Testis (tissue), 3 donors: ENCODE measurements around the gene PLEKHA7. TPM values are rescaled to one million over a fixed set of nuclear protein-coding genes. Genes with fewer than 3 reads are reported as not detected.

Experiments
- DNase-seq: peaks from one replicate; pipeline ENCODE4 v3.0.0-alpha.2; 2019
- H3K27ac ChIP-seq, 2 donors: fragments of 200-600 bp; sonication (generic); one replicate each; pipeline ENCODE4 v1.5.1; 2019
- H3K27me3 ChIP-seq: fragments of 200-600 bp; sonication (generic); one replicate; pipeline ENCODE4 v1.5.1; 2019
- H3K36me3 ChIP-seq: fragments of 200-600 bp; sonication (generic); one replicate; pipeline ENCODE4 v1.5.1; 2017; ENCODE audit warnings: low read depth; ENCODE audit errors: missing control alignments
- H3K4me1 ChIP-seq: fragments of 200-600 bp; sonication (generic); one replicate; pipeline ENCODE4 v1.5.1; 2019
- H3K4me3 ChIP-seq, 2 donors: fragments of 200-600 bp; sonication (generic); one replicate each; pipeline ENCODE4 v1.5.1; 2017 to 2019
- H3K9me3 ChIP-seq: fragments of 200-600 bp; sonication (generic); one replicate; pipeline ENCODE4 v1.5.1; 2017
- CTCF ChIP-seq, 3 experiments: fragments of 450-650 bp in 2 of 3; fragments of 200-600 bp in 1 of 3; sonication (generic) in 1 of 3; IDR thresholded peaks; one replicate each; pipeline ENCODE4 v1.5.1; 2016 to 2019; ENCODE audit warnings: antibody characterized with exemption in 3 of 3, mild to moderate bottlenecking in 2 of 3, moderate library complexity in 1 of 3
- POLR2A ChIP-seq: fragments of 450-650 bp; IDR thresholded peaks from one replicate; pipeline ENCODE4 v1.6.1; 2017; ENCODE audit warnings: antibody characterized with exemption, mild to moderate bottlenecking, moderate library complexity
- WGBS, 2 donors: methylation state at CpG; one replicate each; pipeline ENCODE4 v1.1.5; 2018; 5-methylcytosine and 5-hydroxymethylcytosine counted together
- intact Hi-C: fragments of 100-400 bp; cut with DNase I; formaldehyde crosslinking; loops from one replicate; pipeline ENCODE4 v1.15.1; 2023; ENCODE audit warnings: low total_unique reads
- polyA plus RNA-seq: library from polyadenylated mRNA; stranded (reverse); fragments of 350-450 nt; fragmentation: Illumina TruSeq; extraction: RNeasy Lipid Tissue Mini Kit (QIAGEN cat#74804); gene quantifications from one replicate; pipeline ENCODE4 v1.2.3, GENCODE V29; 2014; ENCODE audit warnings: low read depth, low replicate concordance; ENCODE audit not compliant: insufficient read depth
- total RNA-seq, 2 donors: library from RNA; depleted of rRNA; stranded (reverse); fragments of >200 nt; gene quantifications; one replicate each; pipeline ENCODE4 v1.2.3, GENCODE V29; 2016

PLEKHA7 gene
- total and polyA plus RNA-seq, 3 donors from 2014 or later: 33.0 to 64.9 (median 63.9) TPM

GRCh38 chr11:16785520-16786128 lies 228.6 kb downstream of the PLEKHA7 start:
- Histone ChIP-seq H3K4me3 (no peak overlapping the region), H3K9me3 (no peaks in the 10 kb centered on the region), H3K27me3 (no peaks in the 10 kb centered on the region), H3K36me3 (no peaks in the 10 kb centered on the region), H3K4me1 (peaks cover 21% of the 10 kb centered on the region), H3K27ac (peak overlapping the region; percentile 73 to 75)
- WGBS, 2 donors: 53 to 72% methylated on average over 7 of the region's 7 CpGs
- peak; percentile 85 for DNase-seq
- intact Hi-C loops: no loop called here
- TF ChIP-seq POLR2A (no peak), CTCF (IDR thresholded peaks at IDR 0.05) (peak; percentile 80 to 86 (median 82))

- no peak for TF ChIP-seq CTCF (IDR thresholded peaks at IDR 0.05)
- 27 to 60% methylated on average over 2 of the region's 2 CpGs for WGBS, 2 donors
- Histone ChIP-seq H3K4me3 (no peak overlapping the region), H3K27ac (peak overlapping the region; percentile 73 to 79), H3K9me3 (no peaks in the 10 kb centered on the region), H3K36me3 (no peaks in the 10 kb centered on the region), H3K27me3 (no peaks in the 10 kb centered on the region), H3K4me1 (peaks cover 21% of the 10 kb centered on the region)
- DNase-seq: peak; percentile 86
- intact Hi-C loops: no loop called here
Observed at GRCh38 chr11:16784666-16785065, 229.5 kb downstream of the PLEKHA7 start.

GRCh38 chr11:16784097-16784496 lies 230.1 kb downstream of the PLEKHA7 start:
- H3K9me3 ChIP-seq: no peaks in the 10 kb centered on the region
- no peak for DNase-seq
- no peak for TF ChIP-seq POLR2A
- TF ChIP-seq CTCF (IDR thresholded peaks at IDR 0.05): no peak
- peaks cover 21% of the 10 kb centered on the region for H3K4me1 ChIP-seq
- intact Hi-C loops: no loop called here
- H3K36me3 ChIP-seq: no peaks in the 10 kb centered on the region
- WGBS, 2 donors: 76 to 79% methylated on average over 2 of the region's 2 CpGs
- H3K4me3 ChIP-seq: no peak overlapping the region
- no peaks in the 10 kb centered on the region for H3K27me3 ChIP-seq
- peak overlapping the region; percentile 73 to 79 for H3K27ac ChIP-seq

- DNase-seq: peak; percentile 43
- no peak overlapping the region for H3K4me3 ChIP-seq
- H3K4me1 ChIP-seq: peaks cover 21% of the 10 kb centered on the region
- H3K27me3 ChIP-seq: no peaks in the 10 kb centered on the region
- no peaks in the 10 kb centered on the region for H3K36me3 ChIP-seq
- WGBS, 2 donors: 72 to 98% methylated on average over 16 to 22 of the region's 22 CpGs
- H3K9me3 ChIP-seq: no peaks in the 10 kb centered on the region
- H3K27ac ChIP-seq: peak overlapping the region; percentile 73 to 79
- intact Hi-C loops: no loop called here
- TF ChIP-seq POLR2A (no peak), CTCF (IDR thresholded peaks at IDR 0.05) (no peak)
Observed at GRCh38 chr11:16783321-16783801, 230.9 kb downstream of the PLEKHA7 start.
